H4 (cell line): ENCODE measurements around the gene HLX. TPM values are rescaled to one million over a fixed set of nuclear protein-coding genes. Genes with fewer than 3 reads are reported as not detected.
A peak's percentile ranks its signal among the peaks of the same experiment; 100 is the strongest.

Experiments
- DNase-seq: peaks from one replicate; pipeline ENCODE4 v3.0.0-alpha.2; 2015; ENCODE audit warnings: low spot score
- total RNA-seq: library from RNA; depleted of rRNA; stranded (reverse); fragments of >200 nt; shearing (Covaris generic); gene quantifications from 2 replicates; pipeline ENCODE4 v1.2.3, GENCODE V29; 2014

Gene HLX
- total RNA-seq, 1 experiment from 2014 or later, result 3.0 TPM

DNA sequence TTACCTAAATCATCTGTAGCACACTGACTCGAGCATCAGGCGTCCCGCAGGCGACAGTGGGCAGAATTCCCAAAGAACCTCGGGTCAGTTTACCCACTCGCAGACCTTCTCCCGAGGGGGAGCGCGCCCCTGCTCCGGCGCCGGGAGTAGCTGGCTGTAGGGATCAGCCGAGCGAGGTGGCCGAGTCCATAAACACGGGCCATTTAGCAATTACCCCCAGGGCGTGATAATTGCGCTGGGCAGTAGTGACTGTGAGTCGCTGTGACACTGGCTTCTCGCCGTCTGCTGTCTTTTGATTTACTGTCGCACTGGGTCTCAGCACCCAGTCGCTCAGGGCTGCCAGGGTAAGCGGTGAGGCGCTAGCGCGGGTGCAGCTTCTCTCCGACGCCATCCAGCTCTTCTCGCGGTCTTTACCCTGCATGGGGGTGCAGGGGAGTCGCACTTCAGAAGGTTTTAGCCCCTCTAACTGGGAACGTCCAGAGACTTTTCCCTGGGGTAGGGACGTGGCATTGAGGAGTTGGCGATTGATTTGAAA, 16.2 kb downstream of the HLX start:
- DNase-seq, result no peak

DNA sequence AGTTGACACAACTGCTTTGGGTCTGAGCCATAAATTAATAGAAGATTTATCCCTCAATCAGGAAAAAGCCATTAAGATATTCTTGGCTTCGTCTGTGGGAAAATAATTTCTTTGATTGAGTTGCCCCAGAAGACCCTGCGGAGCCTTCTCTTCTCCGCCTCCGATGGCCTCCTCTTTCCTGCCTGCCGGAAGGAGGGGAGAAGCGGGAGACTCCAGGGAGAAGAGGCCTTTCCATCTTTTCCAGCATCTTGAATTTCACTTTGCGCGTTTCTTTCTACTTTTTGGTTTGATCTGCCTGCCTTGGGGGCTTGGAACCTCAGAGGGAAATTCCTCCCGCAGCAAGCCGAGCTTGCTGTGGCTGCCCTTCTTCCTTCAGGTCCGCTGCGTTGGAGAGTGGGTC, 16.8 kb downstream of the HLX start:
- no peak for DNase-seq

DNA sequence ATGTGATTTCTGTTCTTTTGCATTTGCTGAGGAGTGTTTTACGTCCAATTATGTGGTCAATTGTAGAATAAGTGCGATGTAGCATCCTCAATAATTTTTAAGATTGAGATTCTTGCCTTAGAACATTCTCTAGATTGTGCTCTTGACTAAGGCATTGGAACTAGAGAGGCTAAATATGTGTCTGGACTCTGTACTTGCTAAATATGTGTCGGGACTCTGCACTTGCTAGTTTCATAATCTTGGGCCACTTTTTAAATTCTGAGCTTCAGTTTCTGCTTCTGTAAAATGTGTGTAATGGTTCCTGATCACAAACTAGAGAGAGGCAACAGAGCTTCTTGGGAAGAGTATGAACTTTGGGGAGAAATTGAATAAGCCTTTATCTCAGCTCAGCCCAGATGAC, 21.6 kb downstream of the HLX start:
- no peak for DNase-seq

DNA sequence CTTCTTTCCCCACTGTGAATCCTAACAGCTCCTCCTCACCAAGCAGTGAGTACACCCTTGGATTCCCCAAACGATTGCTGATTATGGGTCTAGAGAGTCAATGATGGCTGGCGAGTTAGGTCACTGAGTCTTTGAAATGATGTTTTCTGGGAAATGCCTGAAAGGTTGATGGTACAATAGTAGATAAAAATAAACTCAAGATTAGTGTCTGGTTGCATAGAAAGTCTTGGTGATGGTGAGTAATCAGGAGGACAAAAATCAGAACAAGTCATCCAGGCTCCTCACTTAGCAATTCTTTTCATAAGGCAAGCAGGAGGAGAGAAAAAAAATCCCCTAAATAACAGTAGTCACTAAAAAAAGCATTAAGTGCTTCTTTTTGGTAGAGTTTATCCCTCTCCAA, 22.6 kb downstream of the HLX start:
- no peak for DNase-seq

DNA sequence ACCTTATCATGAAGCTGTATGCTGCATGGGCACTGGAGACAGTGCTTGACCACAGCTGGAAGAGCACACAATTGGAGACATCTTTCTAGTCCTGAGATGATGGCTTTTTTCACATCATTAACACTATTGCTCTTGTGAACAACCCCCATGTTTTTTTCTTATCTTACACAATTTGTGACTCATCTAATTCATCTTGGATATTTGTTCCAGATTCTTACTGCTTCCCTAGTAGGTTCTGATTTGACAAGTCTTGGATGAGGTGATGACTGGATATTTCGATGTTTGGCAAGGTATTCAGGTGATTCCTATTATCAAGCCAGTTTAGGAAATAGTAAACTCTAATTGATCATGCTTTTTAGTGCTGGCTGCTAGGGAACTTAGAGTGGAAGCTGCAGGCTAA, 23.7 kb downstream of the HLX start:
- DNase-seq, result no peak

DNA sequence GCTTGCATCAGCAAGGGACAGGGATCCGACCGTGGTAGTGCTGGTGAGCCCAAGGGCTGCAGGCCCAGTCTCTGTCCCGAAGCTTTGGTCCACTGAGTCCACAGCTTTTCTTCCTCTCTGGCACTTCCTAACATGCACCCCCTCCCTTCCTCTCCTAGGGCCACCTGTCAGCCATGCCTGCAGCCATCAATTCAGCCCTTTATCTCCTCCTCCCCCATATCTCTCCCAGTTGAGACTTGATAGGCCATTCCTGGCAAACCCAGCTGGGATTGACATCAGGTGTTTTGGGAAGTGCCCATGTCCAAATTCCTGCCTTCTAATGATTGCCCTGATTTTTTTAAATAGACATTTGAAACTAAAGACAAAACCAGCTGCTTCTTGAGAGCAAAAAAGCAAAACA, 25.6 kb downstream of the HLX start:
- DNase-seq, result no peak

DNA sequence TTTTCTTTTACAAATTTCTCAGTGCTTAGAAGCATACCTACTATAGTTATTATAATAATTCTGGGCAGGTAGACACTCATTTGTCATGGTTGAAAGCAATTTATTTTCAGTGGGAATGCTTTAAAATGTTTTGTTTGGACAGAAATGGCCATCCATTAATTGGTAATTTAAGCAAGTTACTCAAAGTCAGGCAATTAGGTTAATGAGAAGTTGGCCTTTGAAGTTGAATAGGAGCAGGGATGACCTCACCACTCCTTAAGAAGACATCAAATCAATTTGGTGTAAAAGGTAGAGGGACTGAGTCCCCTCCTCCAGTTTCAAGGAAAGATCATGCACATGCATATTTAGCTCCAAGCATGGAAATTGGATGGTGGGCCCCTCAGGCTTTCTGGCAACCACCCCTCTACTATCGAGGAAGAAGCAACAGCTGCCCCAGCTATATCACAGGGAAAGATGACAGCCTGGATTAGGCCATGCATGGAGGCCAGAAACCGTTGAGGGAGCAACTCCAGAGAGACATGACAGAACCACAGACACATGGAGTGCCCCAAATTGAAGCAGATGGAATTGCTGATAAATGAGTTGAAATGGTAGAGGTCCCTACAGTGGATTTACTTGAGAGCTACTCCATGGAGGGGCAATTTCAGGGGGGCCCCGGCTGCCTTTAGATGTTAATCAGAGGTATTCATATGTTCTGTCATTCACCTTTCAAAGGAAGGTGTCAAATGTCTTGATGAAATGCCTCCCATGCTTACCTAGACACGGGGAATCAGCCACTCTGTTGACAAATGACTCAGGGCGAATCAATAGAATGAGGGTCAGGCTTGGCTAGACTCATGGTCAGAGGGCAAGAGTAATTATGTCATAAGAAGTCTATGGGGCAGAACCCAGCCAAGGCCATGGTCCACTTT, 26.7 kb downstream of the HLX start:
- no peak for DNase-seq

DNA sequence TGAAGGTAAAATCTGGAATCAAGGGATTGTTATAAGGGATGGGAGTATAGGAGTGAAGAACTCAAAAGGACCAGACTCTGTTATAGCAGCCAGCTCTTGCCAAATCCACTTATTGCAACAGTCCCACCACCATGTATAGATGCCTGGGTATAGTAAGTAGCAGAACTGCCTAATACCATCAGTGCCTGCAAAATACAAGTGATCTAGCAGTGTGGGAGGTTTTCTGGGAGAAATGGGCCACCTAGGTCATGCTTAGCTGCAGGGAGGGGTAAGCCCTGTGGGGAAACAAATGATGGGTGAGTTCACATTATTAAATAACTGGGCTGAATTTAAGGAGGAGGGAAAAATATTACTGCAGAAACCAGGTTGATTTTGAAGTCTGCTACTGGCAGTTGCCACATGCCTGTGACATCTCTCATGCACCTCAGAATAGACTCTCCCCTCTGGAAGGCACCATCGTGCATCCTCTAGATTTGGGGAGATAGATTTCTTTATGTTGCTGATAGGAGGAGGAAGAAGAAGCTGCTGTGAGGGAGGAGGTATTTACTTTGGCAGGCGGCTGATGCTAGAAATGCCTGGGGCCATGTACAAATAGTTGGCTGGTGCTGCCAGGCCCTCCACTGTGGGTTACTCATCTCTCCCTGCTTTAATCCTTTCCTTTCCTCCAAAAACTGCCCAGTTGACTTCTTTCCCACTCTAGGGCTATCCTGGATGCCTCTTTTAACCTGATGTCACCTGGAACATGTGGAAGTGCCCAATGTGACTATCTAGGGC, 27.5 kb downstream of the HLX start:
- DNase-seq, result no peak

DNA sequence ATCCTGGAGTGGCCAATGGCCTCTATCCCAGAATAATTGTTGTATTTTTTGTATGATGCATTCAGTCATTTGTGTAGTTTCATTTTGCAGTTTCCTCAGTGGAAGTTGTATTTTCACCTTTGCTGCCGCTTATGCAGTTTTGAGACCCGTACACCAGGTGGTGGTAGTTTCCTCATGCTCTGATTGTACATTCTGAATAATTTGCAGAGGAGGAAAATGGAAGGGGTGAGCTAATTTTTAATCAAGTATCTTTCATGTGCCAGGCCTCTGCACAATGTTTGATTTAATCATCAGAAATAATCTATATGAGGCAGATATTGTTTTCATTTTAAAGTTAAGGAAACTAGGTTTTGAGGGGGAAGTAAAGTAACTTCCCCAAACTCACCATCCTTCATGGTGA, 29.5 kb downstream of the HLX start:
- peak; percentile 25 for DNase-seq

DNA sequence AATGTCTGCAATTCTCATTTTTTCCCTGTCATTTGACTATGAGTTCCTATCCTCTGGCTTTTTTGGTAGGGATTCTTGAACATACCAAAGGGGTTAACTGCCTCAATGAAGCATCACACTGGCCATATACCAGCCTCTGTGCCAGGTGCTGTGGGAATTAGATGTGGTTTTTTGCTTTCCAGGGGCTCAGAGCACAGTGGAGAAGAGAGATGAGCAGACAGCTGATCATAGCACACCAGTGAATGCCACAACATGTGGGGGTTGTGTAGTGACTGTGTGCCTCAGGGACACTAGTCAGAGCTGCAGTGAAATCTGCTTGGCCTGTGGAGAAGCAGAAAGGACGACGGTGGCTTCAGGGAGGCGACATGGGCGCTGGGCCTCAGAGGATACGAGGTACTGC, 30.8 kb downstream of the HLX start:
- DNase-seq, result no peak

DNA sequence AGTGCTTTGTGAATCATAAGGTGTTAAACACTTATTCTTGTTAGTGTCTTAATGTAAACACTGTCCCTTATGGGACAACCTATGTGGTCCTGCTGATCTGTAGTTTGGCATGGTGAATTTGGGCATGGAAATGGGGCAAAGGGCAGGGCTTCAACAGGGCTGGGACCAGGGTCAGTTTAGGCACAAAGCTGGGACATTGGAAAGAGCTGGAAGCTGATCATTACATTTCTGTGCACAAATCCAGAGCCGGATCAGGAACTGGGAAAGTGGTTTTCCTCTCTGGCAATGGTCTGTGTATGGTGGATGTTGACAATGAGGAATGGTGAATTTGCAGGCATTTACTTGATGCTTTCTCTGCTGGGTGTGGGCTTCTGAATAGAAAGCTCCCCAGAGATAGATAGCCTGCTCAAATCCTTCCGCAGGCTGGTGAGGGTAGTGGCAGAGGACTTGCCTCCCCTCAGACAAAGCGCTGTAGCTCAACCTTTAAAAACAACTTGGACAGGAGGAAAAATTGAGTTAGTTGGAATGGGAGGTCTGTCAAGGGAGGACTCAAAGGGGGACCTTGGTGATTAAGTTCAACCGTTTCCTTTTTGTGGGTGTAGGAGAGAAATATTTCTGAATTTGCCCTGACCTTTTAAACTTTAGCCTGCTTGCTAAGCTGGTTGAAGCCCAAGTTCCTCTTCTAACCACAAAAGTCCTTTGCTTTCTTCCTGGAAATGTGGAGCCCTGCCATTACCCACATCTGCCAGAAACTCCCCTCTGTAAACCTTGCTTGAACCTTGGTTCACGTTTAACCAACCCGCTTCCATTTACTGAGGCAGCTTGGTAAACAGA, 35.3 kb downstream of the HLX start:
- DNase-seq, result no peak

DNA sequence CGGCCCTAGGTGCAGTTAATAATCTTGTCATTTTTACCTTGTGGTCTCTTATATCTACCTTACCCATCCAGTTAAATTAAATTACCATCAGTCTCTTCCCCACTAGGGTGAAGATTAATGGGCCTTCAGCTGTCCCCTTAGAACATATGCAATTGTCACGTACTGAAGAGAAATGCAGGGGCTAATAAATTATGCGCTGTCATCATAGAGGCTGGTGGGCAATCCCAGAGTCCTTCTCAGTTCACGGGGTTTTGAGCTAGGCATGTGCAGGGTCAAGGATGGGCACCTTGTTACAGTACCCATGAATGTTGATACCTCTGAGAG, 35.8 kb downstream of the HLX start:
- no peak for DNase-seq

DNA sequence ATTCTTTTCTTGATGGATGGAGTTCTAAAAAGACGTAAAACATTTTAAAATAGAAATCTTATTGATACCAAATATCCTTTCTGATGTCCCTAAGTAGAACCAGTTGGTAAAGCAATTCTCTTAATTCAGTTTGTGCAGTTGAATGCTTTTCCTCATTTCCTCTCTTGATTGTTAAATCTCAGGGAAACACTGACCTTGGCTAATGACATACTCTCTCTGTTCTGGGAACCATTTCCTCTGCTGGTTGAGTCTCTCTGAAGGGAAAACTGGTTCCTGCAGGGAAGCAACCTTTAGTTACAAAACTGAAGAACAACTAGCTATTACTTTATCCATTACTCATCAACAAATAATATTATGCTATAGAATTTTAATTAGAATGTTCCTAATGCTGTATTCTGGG, 36.7 kb downstream of the HLX start:
- DNase-seq, result no peak

DNA sequence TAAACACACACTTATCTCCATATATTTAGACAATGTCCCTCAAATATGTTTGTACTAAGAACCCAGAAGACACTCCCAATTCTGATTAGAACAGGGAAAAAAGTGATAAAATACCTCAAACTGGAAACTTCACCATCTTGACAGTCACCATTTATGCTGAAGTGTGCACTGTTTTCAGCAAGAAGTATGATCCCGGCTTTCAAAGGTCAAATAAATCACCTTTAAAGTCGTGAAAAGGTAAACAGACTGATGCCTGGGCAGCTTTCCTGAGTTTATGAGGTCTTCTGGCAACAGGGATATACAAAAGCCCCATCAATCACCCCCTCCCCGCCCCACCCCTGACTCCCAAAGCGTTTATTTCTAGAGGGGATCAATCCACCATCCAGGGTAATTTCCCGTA, 37.9 kb downstream of the HLX start:
- DNase-seq, result no peak

DNA sequence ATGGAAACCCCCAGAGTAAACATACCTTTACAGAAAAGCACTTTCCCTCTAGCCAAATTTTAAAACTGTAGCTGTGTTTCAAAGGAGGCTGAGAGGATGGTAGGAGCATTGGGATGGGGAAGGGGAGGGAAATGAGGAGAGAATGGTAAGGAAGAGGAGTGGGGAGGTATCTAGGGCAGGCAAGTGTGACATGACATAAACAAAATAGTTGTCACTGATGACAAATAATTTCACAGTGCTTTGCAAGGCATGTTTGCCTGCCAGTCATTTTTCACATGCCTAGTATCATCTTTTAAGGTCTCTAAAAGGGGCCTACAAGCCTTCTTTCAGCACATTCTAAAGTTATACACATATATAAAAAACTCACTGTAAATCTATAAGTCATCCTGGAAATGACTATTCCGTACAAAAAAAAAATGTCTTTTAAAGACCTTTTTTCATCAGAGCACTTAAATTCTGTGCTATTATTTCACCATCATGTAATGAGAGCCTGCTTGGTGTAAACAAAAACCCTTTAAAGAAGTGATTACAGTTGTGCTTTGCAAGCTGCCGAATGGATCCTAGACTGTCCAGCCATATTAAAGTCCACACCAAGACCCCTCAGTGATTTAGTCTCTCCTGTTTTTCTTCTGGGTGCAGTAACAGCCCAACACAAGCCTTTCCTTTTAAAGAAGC, 38.4 kb downstream of the HLX start:
- no peak for DNase-seq

DNA sequence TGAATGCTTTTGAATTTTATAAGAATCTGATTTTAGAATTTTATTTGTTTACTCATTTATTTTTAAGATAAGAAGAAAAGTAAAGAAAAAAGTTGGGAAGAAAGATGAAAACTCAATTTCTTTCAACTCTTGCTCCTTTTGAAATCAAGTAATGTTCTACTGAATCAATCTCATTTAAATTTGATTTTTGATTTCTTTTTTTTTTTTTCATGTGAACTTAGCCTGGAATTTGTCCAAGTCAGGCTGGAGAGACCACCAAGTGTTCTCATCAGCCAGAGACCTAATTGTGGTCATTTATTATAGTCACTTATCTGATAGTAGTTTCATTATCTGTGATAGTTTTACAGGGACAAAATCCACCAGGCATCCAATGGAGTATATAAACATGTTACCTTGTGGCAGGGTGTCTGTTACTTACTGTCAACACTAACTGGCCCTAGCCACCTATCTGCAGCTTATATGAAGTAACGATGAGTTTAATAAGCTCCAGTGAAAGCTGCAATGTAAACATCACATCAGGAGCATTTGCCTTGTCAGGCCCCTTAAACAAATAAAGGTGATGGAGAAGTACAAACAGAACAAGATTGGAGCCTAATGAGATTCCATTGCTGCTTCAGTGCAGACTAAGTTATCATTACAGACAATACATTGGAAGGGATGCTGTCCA, 39.2 kb downstream of the HLX start:
- no peak for DNase-seq

DNA sequence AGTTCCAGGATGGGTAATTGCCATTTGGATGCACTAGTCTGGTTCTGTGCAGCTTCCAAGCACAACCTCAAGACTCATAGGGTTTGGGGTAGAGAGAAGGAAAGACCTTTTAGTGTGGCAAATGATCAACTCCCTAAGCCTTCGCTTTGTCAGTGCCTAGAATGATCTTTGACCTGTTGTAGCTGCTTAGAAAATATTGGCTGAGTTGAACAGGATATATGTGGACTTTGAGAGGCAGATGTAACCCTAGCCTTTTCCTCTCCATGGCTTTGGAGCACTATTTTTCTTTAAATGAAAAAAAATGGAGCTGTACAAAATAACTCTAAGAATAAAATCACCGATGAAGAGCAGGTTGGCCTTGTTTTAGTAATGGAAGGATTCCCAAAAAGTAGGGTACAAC, 41.7 kb downstream of the HLX start:
- DNase-seq, result no peak

DNA sequence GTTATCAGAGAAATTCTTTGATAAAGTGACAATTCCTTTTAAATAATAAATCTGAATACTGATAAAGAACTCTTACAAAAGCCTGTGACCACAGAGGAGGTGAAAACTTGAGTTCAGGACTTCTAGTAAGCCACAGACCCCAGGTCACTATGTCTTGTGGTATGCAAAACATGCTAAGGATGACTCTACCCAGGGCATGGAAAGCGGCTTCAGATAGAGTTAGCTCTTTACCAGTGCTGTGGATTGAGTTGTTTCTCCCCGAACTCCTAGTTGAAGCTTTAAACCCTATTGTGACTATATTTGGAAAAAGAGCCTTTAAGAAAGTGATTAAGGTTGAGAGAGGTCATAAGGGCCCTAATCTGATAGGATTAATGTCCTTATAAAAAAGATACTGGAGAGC, 42.3 kb downstream of the HLX start:
- DNase-seq, result no peak

DNA sequence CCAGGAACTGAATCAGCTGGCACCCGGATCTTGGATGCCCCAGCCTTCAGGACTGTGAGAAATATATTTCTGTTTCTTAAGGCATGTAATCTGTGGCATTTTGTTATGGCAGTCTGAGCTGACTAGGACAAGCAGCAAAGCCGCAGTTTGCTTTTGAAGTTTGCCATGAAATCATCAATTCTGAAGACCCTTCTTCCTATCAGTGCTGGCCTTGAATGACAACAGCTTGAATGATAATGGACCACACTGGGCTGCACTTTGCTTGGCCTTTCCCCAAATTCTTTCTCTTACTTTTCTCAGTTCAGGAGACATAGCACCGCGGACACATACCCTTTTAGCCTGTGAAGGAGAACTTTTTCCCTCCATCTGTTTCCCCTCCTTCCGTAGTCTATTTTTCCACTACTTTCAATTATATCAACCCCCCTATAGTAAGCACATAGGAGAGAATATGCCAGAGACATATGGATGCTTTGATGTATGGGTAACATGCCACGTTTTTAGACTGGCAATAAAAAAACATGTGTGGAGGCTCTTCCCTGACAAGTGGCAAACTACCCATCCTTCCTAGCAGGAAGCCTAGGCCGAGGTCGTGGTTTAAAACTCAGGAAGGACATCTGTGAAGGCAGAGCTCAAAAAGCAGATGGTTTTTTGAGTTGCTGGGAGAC, 42.9 kb downstream of the HLX start:
- no peak for DNase-seq

DNA sequence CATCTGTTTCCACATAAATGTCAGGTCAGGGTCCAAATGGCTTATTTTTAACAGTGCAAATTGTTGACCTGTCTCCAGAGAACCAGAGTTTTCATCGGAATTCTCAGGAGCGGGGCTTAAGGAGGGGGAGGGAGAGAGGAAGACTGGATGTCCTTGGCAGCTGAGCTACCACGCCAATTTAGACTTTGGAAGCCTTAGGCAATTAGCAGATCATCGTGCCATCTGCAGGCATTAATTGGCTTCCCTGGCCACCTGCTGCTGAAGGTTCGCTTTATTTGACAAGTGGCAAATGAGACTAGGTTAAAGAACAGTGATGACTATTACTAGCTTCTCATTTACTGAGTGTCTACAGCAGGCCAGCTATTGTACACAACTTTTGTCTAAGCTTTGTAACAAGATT, 43.7 kb downstream of the HLX start:
- DNase-seq, result no peak
